Measurements from ENCODE around the gene TUBG1.

- no peak for TF ChIP-seq POLR2A (IDR thresholded peaks at IDR 0.05)
- no peak for TF ChIP-seq CTCF (IDR thresholded peaks at IDR 0.05 in 8 of 11, conservative IDR thresholded peaks at IDR 0.05 in 3 of 11)
- no peak for TF ChIP-seq POLR2AphosphoS5 (IDR thresholded peaks at IDR 0.05)
Observed at GRCh38 chr17:42623271-42623670, 13.8 kb downstream of the TUBG1 start.

Data from spleen (tissue), 7 donors.